A549 (cell line): Measurements from ENCODE around the gene CARS1. TPM values are rescaled to one million over a fixed set of nuclear protein-coding genes. Genes with fewer than 3 reads are reported as not detected.

ENCODE experiments used
- ATAC-seq, 2 experiments: fragments of 200-7000 bp in 1 of 2; fragments of >200 bp in 1 of 2; cut with Nextera tagmentation in 1 of 2; cut with Tn5 transposase in 1 of 2; 3 replicates each; pipeline versions ENCODE4 v1.8.0 to v1.9.1; 2018 to 2020; ENCODE audit warnings: mild to moderate bottlenecking in 1 of 2, moderate library complexity in 1 of 2
- CTCF ChIA-PET: fragments of 300-600 bp; sonication (Branson Sonifier 250); formaldehyde crosslinking; extraction: SDS; loops from one replicate; lab custom pipeline; 2021; ENCODE audit warnings: antibody characterized with exemption, inconsistent platforms; lab: Yijun Ruan, JAX
- POLR2A ChIA-PET: fragments of 350-600 bp; formaldehyde crosslinking; extraction: SDS; loops from one replicate; lab custom pipeline; 2021; ENCODE audit warnings: antibody characterized with exemption, inconsistent platforms; lab: Yijun Ruan, JAX
- DNase-seq, 2 experiments: peaks; one replicate each; pipeline versions ENCODE4 v3.0.0 to v3.0.0-alpha.2; 2011 to 2016; ENCODE audit warnings: low read depth in 1 of 2, low spot score in 1 of 2
- FAIRE-seq: peaks from 2 replicates; lab custom pipeline; 2011; peaks lifted over from hg19 to GRCh38; lab: Jason Lieb, UNC
- H3K27ac ChIP-seq, 2 experiments: fragments of >200 bp; sonication (Bioruptor Twin); formaldehyde crosslinking; 3 replicates each; pipeline ENCODE4 v1.5.1; 2016 to 2017
- H3K4me1 ChIP-seq: fragments of >200 bp; sonication (Bioruptor Twin); formaldehyde crosslinking; 3 replicates; pipeline ENCODE4 v1.6.1; 2016
- H3K4me2 ChIP-seq: fragments of >200 bp; sonication (Bioruptor Twin); formaldehyde crosslinking; 3 replicates; pipeline ENCODE4 v1.6.1; 2016
- H3K4me3 ChIP-seq: fragments of >200 bp; sonication (Bioruptor Twin); formaldehyde crosslinking; 3 replicates; pipeline ENCODE4 v1.5.1; 2016
- H3K9me3 ChIP-seq: fragments of >200 bp; sonication (Bioruptor Twin); formaldehyde crosslinking; 3 replicates; pipeline ENCODE4 v1.6.1; 2016
- ATOH8 ChIP-seq: fragments of 250-450 bp; sonication (Bioruptor Pico); IDR thresholded peaks from 2 replicates; pipeline ENCODE4 v1.5.0; 2020; ENCODE audit warnings: low read depth, mild to moderate bottlenecking, moderate library complexity
- BHLHE40 ChIP-seq: IDR thresholded peaks from 2 replicates; pipeline ENCODE4 v1.6.1; 2012; ENCODE audit warnings: low read depth, low read length, inconsistent platforms
- CBX2 ChIP-seq: fragments of 200-600 bp; sonication (generic); IDR thresholded peaks from 2 replicates; pipeline ENCODE4 v1.6.1; 2016; ENCODE audit warnings: low read depth, mild to moderate bottlenecking, borderline replicate concordance
- CHD2 ChIP-seq: fragments of 150-350 bp; IDR thresholded peaks from 2 replicates; pipeline ENCODE4 v1.6.1; 2014; ENCODE audit warnings: low read length; ENCODE audit not compliant: partially characterized antibody
- CHD4 ChIP-seq: fragments of 200-600 bp; sonication (generic); IDR thresholded peaks from 2 replicates; pipeline ENCODE4 v1.6.1; 2016; ENCODE audit warnings: antibody characterized with exemption, mild to moderate bottlenecking, borderline replicate concordance
- ESRRA ChIP-seq: fragments of 150-350 bp; IDR thresholded peaks from 2 replicates; pipeline ENCODE4 v1.6.1; 2014; ENCODE audit warnings: mild to moderate bottlenecking, low read length, borderline replicate concordance
- FOSB ChIP-seq: fragments of 250-450 bp; sonication (Bioruptor Pico); IDR thresholded peaks from 2 replicates; pipeline ENCODE4 v1.5.0; 2020; ENCODE audit warnings: mild to moderate bottlenecking, moderate library complexity
- FOSL2 ChIP-seq, 2 experiments: fragments of 450-650 bp in 1 of 2; fragments of >200 bp in 1 of 2; sonication (Bioruptor Twin) in 1 of 2; formaldehyde crosslinking; IDR thresholded peaks; 2 replicates each; pipeline versions ENCODE4 v1.5.0 to v1.6.1; 2016 to 2020; ENCODE audit warnings: mild to moderate bottlenecking in 1 of 2, moderate library complexity in 1 of 2
- HDAC2 ChIP-seq: fragments of 200-600 bp; sonication (generic); IDR thresholded peaks from 2 replicates; pipeline ENCODE4 v1.6.1; 2016
- HES2 ChIP-seq: fragments of >200 bp; sonication (Bioruptor Twin); formaldehyde crosslinking; IDR thresholded peaks from 2 replicates; pipeline ENCODE4 v1.6.1; 2016
- HMGXB4 ChIP-seq: fragments of 250-450 bp; sonication (Bioruptor Pico); IDR thresholded peaks from 2 replicates; pipeline ENCODE4 v1.5.0; 2021; ENCODE audit warnings: mild to moderate bottlenecking, moderate library complexity, borderline replicate concordance
- MAZ ChIP-seq: fragments of 150-350 bp; IDR thresholded peaks from 2 replicates; pipeline ENCODE4 v1.6.1; 2014; ENCODE audit warnings: antibody characterized with exemption, low read depth, low read length, borderline replicate concordance
- NFE2L2 ChIP-seq: fragments of 150-350 bp; conservative IDR thresholded peaks from 2 replicates; pipeline ENCODE4 v1.6.1; 2014; ENCODE audit warnings: low read length
- PBX3 ChIP-seq: IDR thresholded peaks from 2 replicates; pipeline ENCODE4 v1.6.1; 2012
- POLR2AphosphoS2 ChIP-seq: conservative IDR thresholded peaks from 2 replicates; pipeline ENCODE4 v1.6.1; 2012; ENCODE audit warnings: low read length, improper control_type of control experiment, inconsistent platforms
- TFCP2L1 ChIP-seq: fragments of 250-450 bp; sonication (Bioruptor Pico); IDR thresholded peaks from 2 replicates; pipeline ENCODE4 v1.5.0; 2021; ENCODE audit warnings: mild to moderate bottlenecking
- TP53 ChIP-seq: fragments of 250-450 bp; sonication (Bioruptor Pico); IDR thresholded peaks from 2 replicates; pipeline ENCODE4 v1.5.0; 2021; ENCODE audit warnings: mild to moderate bottlenecking, moderate library complexity
- USF2 ChIP-seq: fragments of 450-650 bp; IDR thresholded peaks from 2 replicates; pipeline ENCODE4 v1.6.1; 2014; ENCODE audit warnings: antibody characterized with exemption
- ZFP36 ChIP-seq: fragments of 450-650 bp; IDR thresholded peaks from 2 replicates; pipeline ENCODE4 v1.6.1; 2014; ENCODE audit warnings: borderline replicate concordance; ENCODE audit not compliant: partially characterized antibody
- ZNF302 ChIP-seq: fragments of 250-450 bp; sonication (Bioruptor Pico); IDR thresholded peaks from 2 replicates; pipeline ENCODE4 v1.9.0; 2021; ENCODE audit warnings: inconsistent platforms, mild to moderate bottlenecking, moderate library complexity
- whole genome bisulfite sequencing: methylation state at CpG from one replicate; pipeline ENCODE4 v1.1.6; 2017; ENCODE audit errors: missing lambda C conversion rate; 5-methylcytosine and 5-hydroxymethylcytosine counted together
- polyA plus RNA-seq, 4 experiments: library from polyadenylated mRNA; depleted of rRNA in 3 of 4; stranded (reverse); fragments of >200 nt; fragmentation: RNase III in 1 of 4; extraction: RNeasy Plus Mini Kit Qiagen cat#74134 plus additional on column Dnase treatment in 1 of 4; gene quantifications; 2 replicates in 3 of 4; 3 replicates in 1 of 4; pipeline ENCODE4 v1.2.3, GENCODE V29; 2011 to 2017

The CARS1 gene
- polyA plus RNA-seq, 2 of the 4 experiments (the other 2 are of a cell fraction): 52.7 to 130 TPM

- no peak for FAIRE-seq
- DNase-seq: no peak
- H3K4me3 ChIP-seq: no peak overlapping the region
- TF ChIP-seq CHD2: no peak
- TF ChIP-seq HDAC2: no peak
- no peak for TF ChIP-seq ZFP36
- TF ChIP-seq NFE2L2: no peak
- no peak for TF ChIP-seq ATOH8 (CRISPR knock-in tag)
- no peak for TF ChIP-seq FOSL2 (IDR thresholded peaks at IDR 0.05)
- TF ChIP-seq FOSL2 (CRISPR knock-in tag; IDR thresholded peaks at IDR 0.05): no peak
- no peak for TF ChIP-seq FOSB
- TF ChIP-seq HMGXB4 (CRISPR knock-in tag): no peak
- TF ChIP-seq ESRRA: no peak
- TF ChIP-seq CBX2: no peak
- TF ChIP-seq CHD4: no peak
- no peak for TF ChIP-seq USF2
- no peak for TF ChIP-seq HES2
- no peak for TF ChIP-seq POLR2AphosphoS2
- no peak for TF ChIP-seq TFCP2L1 (CRISPR knock-in tag)
- TF ChIP-seq ZNF302 (CRISPR knock-in tag): no peak
- 95% methylated on average over 12 of the region's 12 CpGs for WGBS
- no peak overlapping the region for H3K4me2 ChIP-seq
- no peak for ATAC-seq
- ChIA-PET POLR2A (no interaction called here), CTCF (interaction anchor here (1.2 to 11.1 kb wide), 4 partner anchors 8 to 53 kb away, joined by 3 to 116 read pairs (median 60); partner anchors contain the start of gene NAP1L4)
- H3K27ac ChIP-seq: no peak overlapping the region
- peaks cover 14% of the 10 kb centered on the region for H3K4me1 ChIP-seq
- H3K9me3 ChIP-seq: no peaks in the 10 kb centered on the region
Observed at GRCh38 chr11:3044915-3045314, 12.3 kb downstream of the CARS1 start.

- DNase-seq (no peak), FAIRE-seq (no peak), ATAC-seq (no peak)
- no peak overlapping the region for H3K27ac ChIP-seq
- 88% methylated on average over 6 of the region's 6 CpGs for WGBS
- H3K4me3 ChIP-seq: no peak overlapping the region
- POLR2A ChIA-PET: no interaction called here
- no peak overlapping the region for H3K4me2 ChIP-seq
- H3K4me1 ChIP-seq: peaks cover 6% of the 10 kb centered on the region
- H3K9me3 ChIP-seq: no peaks in the 10 kb centered on the region
- CTCF ChIA-PET: interaction anchor here (1.2 to 1.8 kb wide), 4 partner anchors 30 to 48 kb away, joined by 3 to 9 read pairs (median 4); no protein-coding TSS in a partner anchor
- no peak for TF ChIP-seq BHLHE40
- no peak for TF ChIP-seq TP53
- TF ChIP-seq PBX3: no peak
- TF ChIP-seq MAZ: no peak
Observed at GRCh38 chr11:3044004-3044403, 13.2 kb downstream of the CARS1 start.
